GM21717 (cell line): ENCODE data around the gene OGFOD3.

Source experiments
- ATAC-seq: cut with Tn5 transposase; IDR thresholded peaks from one replicate; pipeline ENCODE4 v1.9.1; 2021; ENCODE audit warnings: mild to moderate bottlenecking, moderate library complexity; ENCODE audit not compliant: unreplicated experiment

OGFOD3 gene

GRCh38 chr17:82342361-82343079 is 75.9 kb downstream of the OGFOD3 start:
- no peak for ATAC-seq

- no peak for ATAC-seq
These were observed 78.5 kb downstream of the OGFOD3 start for GRCh38 chr17:82339634-82340580.
